SK-N-SH treated with all-trans-retinoic acid at 6 μM for 48 hours (cell line): Measurements from ENCODE around the gene SLC25A22.

Experiments
- GLIS3 ChIP-seq: fragments of 250-450 bp; sonication (Bioruptor Pico); IDR thresholded peaks from 2 replicates; pipeline ENCODE4 v1.5.0; 2020; ENCODE audit warnings: mild to moderate bottlenecking, moderate library complexity
- ZNF565 ChIP-seq: fragments of 450-650 bp; formaldehyde crosslinking; conservative IDR thresholded peaks from 2 replicates; pipeline ENCODE4 v1.5.0; 2020; ENCODE audit warnings: low read depth, mild to moderate bottlenecking, moderate library complexity
- ZNF70 ChIP-seq: fragments of 450-650 bp; formaldehyde crosslinking; IDR thresholded peaks from 2 replicates; pipeline ENCODE4 v1.5.0; 2020; ENCODE audit warnings: mild to moderate bottlenecking, moderate library complexity

GRCh38 chr11:795634-796564 lies 2.2 kb downstream of the SLC25A22 start:
- TF ChIP-seq ZNF565 (CRISPR knock-in tag) (no peak), GLIS3 (CRISPR knock-in tag) (no peak), ZNF70 (CRISPR knock-in tag) (no peak)
